A549 (cell line): ENCODE results near the gene PCNX2. TPM values are rescaled to one million over a fixed set of nuclear protein-coding genes. Genes with fewer than 3 reads are reported as not detected.
A peak's percentile ranks its signal among the peaks of the same experiment; 100 is the strongest.

Source experiments
- ATAC-seq, 2 experiments: fragments of 200-7000 bp in 1 of 2; fragments of >200 bp in 1 of 2; cut with Nextera tagmentation in 1 of 2; cut with Tn5 transposase in 1 of 2; 3 replicates each; pipeline versions ENCODE4 v1.8.0 to v1.9.1; 2018 to 2020; ENCODE audit warnings: mild to moderate bottlenecking in 1 of 2, moderate library complexity in 1 of 2
- CTCF ChIA-PET: fragments of 300-600 bp; sonication (Branson Sonifier 250); formaldehyde crosslinking; extraction: SDS; loops from one replicate; lab custom pipeline; 2021; ENCODE audit warnings: antibody characterized with exemption, inconsistent platforms; lab: Yijun Ruan, JAX
- POLR2A ChIA-PET: fragments of 350-600 bp; formaldehyde crosslinking; extraction: SDS; loops from one replicate; lab custom pipeline; 2021; ENCODE audit warnings: antibody characterized with exemption, inconsistent platforms; lab: Yijun Ruan, JAX
- DNase-seq, 2 experiments: peaks; one replicate each; pipeline versions ENCODE4 v3.0.0 to v3.0.0-alpha.2; 2011 to 2016; ENCODE audit warnings: low read depth in 1 of 2, low spot score in 1 of 2
- FAIRE-seq: peaks from 2 replicates; lab custom pipeline; 2011; peaks lifted over from hg19 to GRCh38; lab: Jason Lieb, UNC
- H3K27ac ChIP-seq, 2 experiments: fragments of >200 bp; sonication (Bioruptor Twin); formaldehyde crosslinking; 3 replicates each; pipeline ENCODE4 v1.5.1; 2016 to 2017
- H3K4me1 ChIP-seq: fragments of >200 bp; sonication (Bioruptor Twin); formaldehyde crosslinking; 3 replicates; pipeline ENCODE4 v1.6.1; 2016
- H3K4me2 ChIP-seq: fragments of >200 bp; sonication (Bioruptor Twin); formaldehyde crosslinking; 3 replicates; pipeline ENCODE4 v1.6.1; 2016
- H3K4me3 ChIP-seq: fragments of >200 bp; sonication (Bioruptor Twin); formaldehyde crosslinking; 3 replicates; pipeline ENCODE4 v1.5.1; 2016
- H3K9me3 ChIP-seq: fragments of >200 bp; sonication (Bioruptor Twin); formaldehyde crosslinking; 3 replicates; pipeline ENCODE4 v1.6.1; 2016
- BHLHE40 ChIP-seq: IDR thresholded peaks from 2 replicates; pipeline ENCODE4 v1.6.1; 2012; ENCODE audit warnings: low read depth, low read length, inconsistent platforms
- CHD2 ChIP-seq: fragments of 150-350 bp; IDR thresholded peaks from 2 replicates; pipeline ENCODE4 v1.6.1; 2014; ENCODE audit warnings: low read length; ENCODE audit not compliant: partially characterized antibody
- EHF ChIP-seq: fragments of 250-450 bp; sonication (Bioruptor Pico); IDR thresholded peaks from 2 replicates; pipeline ENCODE4 v1.5.0; 2020; ENCODE audit warnings: mild to moderate bottlenecking
- EHMT2 ChIP-seq: fragments of 200-600 bp; sonication (generic); IDR thresholded peaks from 2 replicates; pipeline ENCODE4 v1.6.1; 2016; ENCODE audit warnings: antibody characterized with exemption, low read depth, mild to moderate bottlenecking, moderate library complexity
- GATA3 ChIP-seq: IDR thresholded peaks from 2 replicates; pipeline ENCODE4 v1.6.1; 2012; ENCODE audit warnings: borderline replicate concordance
- HDAC2 ChIP-seq: fragments of 200-600 bp; sonication (generic); IDR thresholded peaks from 2 replicates; pipeline ENCODE4 v1.6.1; 2016
- HOXA7 ChIP-seq: fragments of 250-450 bp; sonication (Bioruptor Pico); IDR thresholded peaks from 2 replicates; pipeline ENCODE4 v1.5.0; 2020; ENCODE audit warnings: mild to moderate bottlenecking, moderate library complexity
- HOXB5 ChIP-seq: fragments of 250-450 bp; sonication (Bioruptor Pico); IDR thresholded peaks from 2 replicates; pipeline ENCODE4 v1.5.0; 2020; ENCODE audit warnings: mild to moderate bottlenecking, moderate library complexity
- MAZ ChIP-seq: fragments of 150-350 bp; IDR thresholded peaks from 2 replicates; pipeline ENCODE4 v1.6.1; 2014; ENCODE audit warnings: antibody characterized with exemption, low read depth, low read length, borderline replicate concordance
- NPAS2 ChIP-seq: fragments of 250-450 bp; sonication (Bioruptor Pico); IDR thresholded peaks from 2 replicates; pipeline ENCODE4 v1.8.0; 2022; ENCODE audit warnings: mild to moderate bottlenecking, moderate library complexity, borderline replicate concordance
- PHF8 ChIP-seq: fragments of 200-600 bp; sonication (generic); IDR thresholded peaks from 2 replicates; pipeline ENCODE4 v1.6.1; 2016; ENCODE audit warnings: low read depth, mild to moderate bottlenecking, antibody characterized with exemption, moderate library complexity, borderline replicate concordance
- RFX5 ChIP-seq: fragments of 450-650 bp; IDR thresholded peaks from 2 replicates; pipeline ENCODE4 v1.7.1; 2014; ENCODE audit warnings: antibody characterized with exemption, mild to moderate bottlenecking, moderate library complexity
- SMC3 ChIP-seq: fragments of >200 bp; sonication (Bioruptor Twin); formaldehyde crosslinking; IDR thresholded peaks from 3 replicates; pipeline ENCODE4 v1.6.1; 2018; ENCODE audit warnings: inconsistent platforms
- SREBF2 ChIP-seq: fragments of 450-650 bp; IDR thresholded peaks from 2 replicates; pipeline ENCODE4 v1.6.1; 2014; ENCODE audit warnings: mild to moderate bottlenecking, moderate library complexity
- TP53 ChIP-seq: fragments of 250-450 bp; sonication (Bioruptor Pico); IDR thresholded peaks from 2 replicates; pipeline ENCODE4 v1.5.0; 2021; ENCODE audit warnings: mild to moderate bottlenecking, moderate library complexity
- ZNF302 ChIP-seq: fragments of 250-450 bp; sonication (Bioruptor Pico); IDR thresholded peaks from 2 replicates; pipeline ENCODE4 v1.9.0; 2021; ENCODE audit warnings: inconsistent platforms, mild to moderate bottlenecking, moderate library complexity
- WGBS: methylation state at CpG from one replicate; pipeline ENCODE4 v1.1.6; 2017; ENCODE audit errors: missing lambda C conversion rate; 5-methylcytosine and 5-hydroxymethylcytosine counted together
- polyA plus RNA-seq, 4 experiments: library from polyadenylated mRNA; depleted of rRNA in 3 of 4; stranded (reverse); fragments of >200 nt; fragmentation: RNase III in 1 of 4; extraction: RNeasy Plus Mini Kit Qiagen cat#74134 plus additional on column Dnase treatment in 1 of 4; gene quantifications; 2 replicates in 3 of 4; 3 replicates in 1 of 4; pipeline ENCODE4 v1.2.3, GENCODE V29; 2011 to 2017
- TF ChIP-seq, protein P1 (sequence below): fragments of 450-650 bp; IDR thresholded peaks from 2 replicates; pipeline ENCODE4 v1.6.1; 2014; ENCODE audit warnings: antibody characterized with exemption
- TF ChIP-seq, protein P2 (sequence below): fragments of 150-350 bp; IDR thresholded peaks from 2 replicates; pipeline ENCODE4 v1.6.1; 2014; ENCODE audit warnings: low read depth, mild to moderate bottlenecking, low read length
- TF ChIP-seq, protein P3 (sequence below): fragments of 200-600 bp; sonication (generic); IDR thresholded peaks from 2 replicates; pipeline ENCODE4 v1.6.1; 2016; ENCODE audit warnings: antibody characterized with exemption, mild to moderate bottlenecking, moderate library complexity
- TF ChIP-seq, protein P4 (sequence below): fragments of >200 bp; sonication (Bioruptor Twin); formaldehyde crosslinking; IDR thresholded peaks from 3 replicates; pipeline ENCODE4 v1.6.1; 2016

The PCNX2 gene
- polyA plus RNA-seq, 2 of the 4 experiments (the other 2 are of a cell fraction) = 8.8 to 27.2 TPM

DNA sequence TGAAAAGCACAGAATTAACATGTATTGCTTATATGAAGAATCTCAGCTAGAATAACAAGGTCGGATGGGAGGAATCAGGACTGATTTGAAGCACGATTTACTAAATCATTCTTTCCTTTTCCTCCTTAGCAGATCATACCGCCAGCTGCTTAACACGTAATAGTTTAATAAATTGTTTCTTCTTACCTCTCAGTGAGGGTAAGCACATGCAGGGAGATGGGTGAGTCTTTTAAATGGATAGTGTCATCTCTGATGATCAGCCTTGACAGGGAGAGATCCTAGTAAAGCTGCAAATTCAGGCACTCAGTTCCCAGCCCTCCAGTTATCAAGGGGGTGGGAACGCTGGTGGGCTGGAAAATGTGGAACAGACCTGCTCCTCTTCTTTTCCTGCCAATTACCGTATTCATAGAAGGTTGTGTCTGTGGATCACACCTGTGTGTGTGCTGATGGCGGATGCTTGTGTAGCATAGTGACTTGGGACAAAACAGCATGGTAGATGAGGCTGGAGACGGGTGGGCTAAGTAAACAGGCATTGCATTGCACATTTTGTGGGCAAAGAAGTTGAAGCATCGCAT, 314.5 kb downstream of the PCNX2 start:
- no peak for TF ChIP-seq BHLHE40
- no peak for TF ChIP-seq HDAC2
- TF ChIP-seq SREBF2 = no peak
- TF ChIP-seq, protein P1, sequence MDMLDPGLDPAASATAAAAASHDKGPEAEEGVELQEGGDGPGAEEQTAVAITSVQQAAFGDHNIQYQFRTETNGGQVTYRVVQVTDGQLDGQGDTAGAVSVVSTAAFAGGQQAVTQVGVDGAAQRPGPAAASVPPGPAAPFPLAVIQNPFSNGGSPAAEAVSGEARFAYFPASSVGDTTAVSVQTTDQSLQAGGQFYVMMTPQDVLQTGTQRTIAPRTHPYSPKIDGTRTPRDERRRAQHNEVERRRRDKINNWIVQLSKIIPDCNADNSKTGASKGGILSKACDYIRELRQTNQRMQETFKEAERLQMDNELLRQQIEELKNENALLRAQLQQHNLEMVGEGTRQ = no peak
- TF ChIP-seq, protein P2, sequence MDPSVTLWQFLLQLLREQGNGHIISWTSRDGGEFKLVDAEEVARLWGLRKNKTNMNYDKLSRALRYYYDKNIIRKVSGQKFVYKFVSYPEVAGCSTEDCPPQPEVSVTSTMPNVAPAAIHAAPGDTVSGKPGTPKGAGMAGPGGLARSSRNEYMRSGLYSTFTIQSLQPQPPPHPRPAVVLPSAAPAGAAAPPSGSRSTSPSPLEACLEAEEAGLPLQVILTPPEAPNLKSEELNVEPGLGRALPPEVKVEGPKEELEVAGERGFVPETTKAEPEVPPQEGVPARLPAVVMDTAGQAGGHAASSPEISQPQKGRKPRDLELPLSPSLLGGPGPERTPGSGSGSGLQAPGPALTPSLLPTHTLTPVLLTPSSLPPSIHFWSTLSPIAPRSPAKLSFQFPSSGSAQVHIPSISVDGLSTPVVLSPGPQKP = no peak
- TF ChIP-seq RFX5 = no peak
- TF ChIP-seq, protein P3, sequence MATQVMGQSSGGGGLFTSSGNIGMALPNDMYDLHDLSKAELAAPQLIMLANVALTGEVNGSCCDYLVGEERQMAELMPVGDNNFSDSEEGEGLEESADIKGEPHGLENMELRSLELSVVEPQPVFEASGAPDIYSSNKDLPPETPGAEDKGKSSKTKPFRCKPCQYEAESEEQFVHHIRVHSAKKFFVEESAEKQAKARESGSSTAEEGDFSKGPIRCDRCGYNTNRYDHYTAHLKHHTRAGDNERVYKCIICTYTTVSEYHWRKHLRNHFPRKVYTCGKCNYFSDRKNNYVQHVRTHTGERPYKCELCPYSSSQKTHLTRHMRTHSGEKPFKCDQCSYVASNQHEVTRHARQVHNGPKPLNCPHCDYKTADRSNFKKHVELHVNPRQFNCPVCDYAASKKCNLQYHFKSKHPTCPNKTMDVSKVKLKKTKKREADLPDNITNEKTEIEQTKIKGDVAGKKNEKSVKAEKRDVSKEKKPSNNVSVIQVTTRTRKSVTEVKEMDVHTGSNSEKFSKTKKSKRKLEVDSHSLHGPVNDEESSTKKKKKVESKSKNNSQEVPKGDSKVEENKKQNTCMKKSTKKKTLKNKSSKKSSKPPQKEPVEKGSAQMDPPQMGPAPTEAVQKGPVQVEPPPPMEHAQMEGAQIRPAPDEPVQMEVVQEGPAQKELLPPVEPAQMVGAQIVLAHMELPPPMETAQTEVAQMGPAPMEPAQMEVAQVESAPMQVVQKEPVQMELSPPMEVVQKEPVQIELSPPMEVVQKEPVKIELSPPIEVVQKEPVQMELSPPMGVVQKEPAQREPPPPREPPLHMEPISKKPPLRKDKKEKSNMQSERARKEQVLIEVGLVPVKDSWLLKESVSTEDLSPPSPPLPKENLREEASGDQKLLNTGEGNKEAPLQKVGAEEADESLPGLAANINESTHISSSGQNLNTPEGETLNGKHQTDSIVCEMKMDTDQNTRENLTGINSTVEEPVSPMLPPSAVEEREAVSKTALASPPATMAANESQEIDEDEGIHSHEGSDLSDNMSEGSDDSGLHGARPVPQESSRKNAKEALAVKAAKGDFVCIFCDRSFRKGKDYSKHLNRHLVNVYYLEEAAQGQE = no peak
- TF ChIP-seq GATA3 = no peak
- no peak for TF ChIP-seq EHF (CRISPR knock-in tag)
- no peak for TF ChIP-seq HOXB5 (CRISPR knock-in tag)
- no peak for TF ChIP-seq EHMT2
- no peak for TF ChIP-seq PHF8
- H3K4me3 ChIP-seq = no peak overlapping the region
- H3K4me1 ChIP-seq = peaks cover 12% of the 10 kb centered on the region; the same call in 1 of the 3 replicates
- ChIA-PET CTCF (no interaction called here), POLR2A (no interaction called here)
- no peak for ATAC-seq
- H3K4me2 ChIP-seq = no peak overlapping the region
- H3K27ac ChIP-seq = no peak overlapping the region
- FAIRE-seq = no peak
- DNase-seq = no peak
- WGBS = 89% methylated on average over 9 of the region's 9 CpGs
- H3K9me3 ChIP-seq = no peaks in the 10 kb centered on the region

DNA sequence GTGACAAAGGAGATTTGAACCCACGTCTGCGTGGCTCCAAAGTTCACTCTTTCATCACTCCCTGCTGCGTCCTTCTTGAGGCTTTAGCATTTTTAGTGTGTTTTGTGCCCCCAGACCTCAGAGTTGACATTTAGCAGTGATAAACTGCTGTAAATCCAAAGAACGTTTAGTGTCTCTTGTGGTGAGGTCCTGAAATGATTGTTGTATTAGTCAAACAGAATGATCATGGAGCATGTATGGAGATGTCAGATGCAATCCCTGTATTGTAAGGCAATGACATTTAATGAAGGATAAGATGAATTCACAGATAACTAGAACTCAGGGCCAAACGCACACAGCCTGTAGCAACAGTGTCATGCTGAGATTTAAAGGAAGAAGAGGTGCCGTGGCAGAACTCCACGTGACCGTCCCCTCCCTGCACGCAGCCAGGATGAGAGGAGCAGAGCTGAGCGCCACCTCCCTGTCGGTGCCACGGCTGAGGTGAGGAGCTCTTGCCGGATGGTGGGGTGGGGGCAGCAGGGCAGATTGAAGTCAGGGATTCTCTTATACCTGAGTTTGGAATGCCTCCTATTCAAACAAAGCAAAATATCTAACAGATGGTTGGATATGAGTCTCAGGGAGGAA, 315.1 kb downstream of the PCNX2 start:
- no peak for FAIRE-seq
- DNase-seq = no peak
- TF ChIP-seq PHF8 = no peak
- no peak for TF ChIP-seq TP53 (CRISPR knock-in tag)
- no peak for TF ChIP-seq SREBF2
- TF ChIP-seq CHD2 = no peak
- TF ChIP-seq, protein P2 = no peak
- TF ChIP-seq SMC3 = no peak
- TF ChIP-seq, protein P4, sequence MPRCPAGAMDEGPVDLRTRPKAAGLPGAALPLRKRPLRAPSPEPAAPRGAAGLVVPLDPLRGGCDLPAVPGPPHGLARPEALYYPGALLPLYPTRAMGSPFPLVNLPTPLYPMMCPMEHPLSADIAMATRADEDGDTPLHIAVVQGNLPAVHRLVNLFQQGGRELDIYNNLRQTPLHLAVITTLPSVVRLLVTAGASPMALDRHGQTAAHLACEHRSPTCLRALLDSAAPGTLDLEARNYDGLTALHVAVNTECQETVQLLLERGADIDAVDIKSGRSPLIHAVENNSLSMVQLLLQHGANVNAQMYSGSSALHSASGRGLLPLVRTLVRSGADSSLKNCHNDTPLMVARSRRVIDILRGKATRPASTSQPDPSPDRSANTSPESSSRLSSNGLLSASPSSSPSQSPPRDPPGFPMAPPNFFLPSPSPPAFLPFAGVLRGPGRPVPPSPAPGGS = no peak
- no peak for TF ChIP-seq ZNF302
- no peak for TF ChIP-seq HOXA7
- no peak for TF ChIP-seq MAZ
- TF ChIP-seq NPAS2 (CRISPR knock-in tag) = no peak
- TF ChIP-seq, all 56 proteins: peak for 0
- 79% methylated on average over 13 of the region's 13 CpGs for WGBS
- peaks cover 12% of the 10 kb centered on the region; the same call in 1 of the 3 replicates for H3K4me1 ChIP-seq
- ATAC-seq = no peak; a peak in 1 of 6 replicates
- POLR2A ChIA-PET = interaction anchor here (0.7 kb wide), 1 partner anchor 133 kb away, joined by 3 read pairs; no protein-coding TSS in a partner anchor
- no peak overlapping the region for H3K4me2 ChIP-seq
- CTCF ChIA-PET = interaction anchor here (0.6 kb wide), 1 partner anchor 28 kb away, joined by 3 read pairs; no protein-coding TSS in a partner anchor
- no peak overlapping the region for H3K4me3 ChIP-seq
- peak overlapping the region in 1 of 2 experiments; percentile 12; a peak in 1 of 6 replicates for H3K27ac ChIP-seq
- H3K9me3 ChIP-seq = no peaks in the 10 kb centered on the region
